SU-DHL-6 (cell line): Measurements from ENCODE around the gene TERB1.

ENCODE experiments used
- CTCF ChIP-seq: fragments of 200-600 bp; sonication (generic); IDR thresholded peaks from one replicate; pipeline ENCODE4 v1.5.1; 2017; ENCODE audit warnings: antibody characterized with exemption, mild to moderate bottlenecking, low read length, moderate library complexity; ENCODE audit not compliant: insufficient read depth, poor library complexity, severe bottlenecking
- EZH2phosphoT487 ChIP-seq: fragments of 200-600 bp; sonication (generic), shearing (Covaris generic); conservative IDR thresholded peaks from 2 replicates; pipeline ENCODE4 v1.6.1; 2018; ENCODE audit warnings: mild to moderate bottlenecking, antibody characterized with exemption, low read length, moderate library complexity, mixed read lengths

GRCh38 chr16:66713076-66713475 lies 88.3 kb downstream of the TERB1 start:
- TF ChIP-seq CTCF (no peak), EZH2phosphoT487 (no peak)
